HepG2 (cell line): ENCODE measurements around the gene NATD1. TPM values are rescaled to one million over a fixed set of nuclear protein-coding genes. Genes with fewer than 3 reads are reported as not detected.

Experiments
- CAMTA2 ChIP-seq: sonication (generic); formaldehyde crosslinking; IDR thresholded peaks from 2 replicates; pipeline ENCODE4 v1.4.0; 2020; ENCODE audit warnings: mild to moderate bottlenecking, missing genetic modification reagents, borderline replicate concordance
- CREB3 ChIP-seq: sonication (generic); formaldehyde crosslinking; IDR thresholded peaks from 2 replicates; pipeline ENCODE4 v1.5.0; 2020; ENCODE audit warnings: missing genetic modification reagents
- E2F1 ChIP-seq: sonication (generic); formaldehyde crosslinking; IDR thresholded peaks from 2 replicates; pipeline ENCODE4 v1.5.0; 2020; ENCODE audit warnings: missing genetic modification reagents
- ELF3 ChIP-seq: IDR thresholded peaks from 2 replicates; pipeline ENCODE4 v1.6.1; 2016; ENCODE audit warnings: missing genetic modification reagents, missing compliant biosample characterization
- GABPB1 ChIP-seq: IDR thresholded peaks from 2 replicates; pipeline ENCODE4 v1.6.1; 2016; ENCODE audit warnings: mild to moderate bottlenecking, missing genetic modification reagents, moderate library complexity, missing compliant biosample characterization
- GATAD2A ChIP-seq: IDR thresholded peaks from 2 replicates; pipeline ENCODE4 v1.6.1; 2016
- GFI1 ChIP-seq: sonication (generic); formaldehyde crosslinking; IDR thresholded peaks from 2 replicates; pipeline ENCODE4 v1.5.0; 2020; ENCODE audit warnings: missing genetic modification reagents, mild to moderate bottlenecking, borderline replicate concordance
- HNRNPL ChIP-seq: fragments of 200-400 bp; formaldehyde crosslinking; IDR thresholded peaks from 2 replicates; pipeline ENCODE4 v1.6.1; 2017; ENCODE audit warnings: mild to moderate bottlenecking, low read depth, low read length
- MEF2D ChIP-seq: sonication (generic); formaldehyde crosslinking; IDR thresholded peaks from 2 replicates; pipeline ENCODE4 v1.5.1; 2020; ENCODE audit warnings: mild to moderate bottlenecking, missing genetic modification reagents
- MTA3 ChIP-seq: sonication (generic); formaldehyde crosslinking; IDR thresholded peaks from 2 replicates; pipeline ENCODE4 v1.4.0; 2020; ENCODE audit warnings: missing genetic modification reagents
- NR0B2 ChIP-seq: sonication (generic); formaldehyde crosslinking; IDR thresholded peaks from 2 replicates; pipeline ENCODE4 v1.4.0; 2020; ENCODE audit warnings: mild to moderate bottlenecking, missing genetic modification reagents
- NR2F2 ChIP-seq: IDR thresholded peaks from 2 replicates; pipeline ENCODE4 v1.6.1; 2012; ENCODE audit warnings: low read depth, inconsistent platforms, borderline replicate concordance
- RFX3 ChIP-seq: IDR thresholded peaks from 2 replicates; pipeline ENCODE4 v1.6.1; 2016; ENCODE audit warnings: missing biosample characterization, missing genetic modification reagents
- SPEN ChIP-seq: sonication (generic); formaldehyde crosslinking; IDR thresholded peaks from 2 replicates; pipeline ENCODE4 v1.5.1; 2020; ENCODE audit warnings: low read depth, mild to moderate bottlenecking, missing genetic modification reagents
- SRSF1 ChIP-seq: fragments of 200-400 bp; formaldehyde crosslinking; optimal IDR thresholded peaks from 2 replicates; pipeline ENCODE3; 2017; ENCODE audit warnings: mild to moderate bottlenecking, low read depth, low read length, moderate library complexity
- ZBTB3 ChIP-seq: sonication (generic); formaldehyde crosslinking; IDR thresholded peaks from 2 replicates; pipeline ENCODE4 v1.4.0; 2020; ENCODE audit warnings: low read depth, mild to moderate bottlenecking, moderate library complexity, missing genetic modification reagents, borderline replicate concordance
- ZKSCAN8 ChIP-seq: IDR thresholded peaks from 2 replicates; pipeline ENCODE4 v1.6.1; 2016; ENCODE audit warnings: borderline replicate concordance, missing genetic modification reagents, missing compliant biosample characterization
- ZNF234 ChIP-seq: sonication (generic); formaldehyde crosslinking; conservative IDR thresholded peaks from 2 replicates; pipeline ENCODE4 v1.5.1; 2020; ENCODE audit warnings: mild to moderate bottlenecking, missing genetic modification reagents
- ZNF382 ChIP-seq: sonication (generic); formaldehyde crosslinking; IDR thresholded peaks from 2 replicates; pipeline ENCODE4 v1.5.0; 2020; ENCODE audit warnings: missing genetic modification reagents, mild to moderate bottlenecking, borderline replicate concordance
- ZNF616 ChIP-seq: sonication (generic); formaldehyde crosslinking; IDR thresholded peaks from 2 replicates; pipeline ENCODE4 v1.5.0; 2020; ENCODE audit warnings: low read depth, mild to moderate bottlenecking, missing genetic modification reagents
- ZNF672 ChIP-seq: sonication (generic); formaldehyde crosslinking; IDR thresholded peaks from 2 replicates; pipeline ENCODE4 v1.8.1; 2022; ENCODE audit warnings: missing genetic modification reagents
- polyA plus RNA-seq, 8 experiments: library from polyadenylated mRNA; depleted of rRNA in 3 of 8; stranded (reverse) in 7 of 8; unstranded in 1 of 8; fragments of >200 nt; fragmentation: Illumina TruSeq in 4 of 8; extraction: Trizol in 4 of 8; gene quantifications; 2 replicates each; pipeline versions ENCODE4 v1.2.1 to v1.2.3, GENCODE V29; 2011 to 2016; ENCODE audit warnings: low read depth in 4 of 8, missing spikeins in 1 of 8, mixed read lengths in 1 of 8; ENCODE audit not compliant: insufficient read depth in 1 of 8
- total RNA-seq, 5 experiments: library from RNA; depleted of rRNA; stranded (reverse); fragments of >200 nt; fragmentation: Illumina TruSeq; extraction: Trizol; gene quantifications; 2 replicates each; pipeline ENCODE4 v1.2.3, GENCODE V29; 2016; ENCODE audit warnings: low read depth in 1 of 5
- TF ChIP-seq, protein P1 (sequence below): IDR thresholded peaks from 2 replicates; pipeline ENCODE4 v1.6.1; 2016; ENCODE audit warnings: missing compliant biosample characterization, missing genetic modification reagents, borderline replicate concordance
- TF ChIP-seq, protein P2 (sequence below): sonication (generic); formaldehyde crosslinking; IDR thresholded peaks from 2 replicates; pipeline ENCODE4 v1.4.0; 2020; ENCODE audit warnings: missing genetic modification reagents

NATD1 gene
- total and polyA plus RNA-seq, 2 of the 13 experiments (the other 11 are each of a cell fraction or from before 2014, with no cell fraction given), result 0.31 to 2.3 TPM

DNA sequence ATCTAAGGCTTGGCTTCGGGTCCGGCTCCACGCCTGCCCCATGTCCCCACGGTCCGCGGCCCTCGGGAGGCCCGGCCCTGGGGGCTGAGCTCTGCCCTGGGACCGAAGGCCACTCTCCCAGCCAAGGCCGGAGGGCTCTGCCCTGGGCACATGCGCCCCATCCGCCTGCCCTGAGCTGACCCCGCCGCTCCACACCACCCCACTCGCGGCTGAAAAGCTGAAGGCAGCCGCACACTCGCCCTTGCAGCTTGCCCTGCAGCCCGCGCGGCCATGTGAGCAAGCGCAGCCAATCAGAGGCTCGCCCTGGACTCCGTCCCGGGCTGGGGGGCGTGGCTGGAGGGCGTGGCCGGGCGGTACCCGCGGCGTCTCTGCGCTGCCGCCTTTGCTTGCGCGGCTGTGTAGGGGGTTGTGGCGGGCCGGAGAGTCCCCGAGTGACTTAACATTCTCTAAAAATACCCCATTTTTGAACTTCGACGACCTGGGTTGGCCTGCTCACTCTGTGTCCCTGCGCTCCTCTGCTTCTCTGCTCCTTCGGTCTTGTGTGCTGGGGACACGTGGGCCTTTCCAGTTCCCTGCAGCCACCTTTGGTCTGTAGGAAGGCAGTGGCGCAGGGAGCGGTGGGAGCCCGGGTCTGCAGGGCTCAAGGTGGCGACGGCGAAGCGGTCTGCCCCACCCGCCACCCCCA lies 22.5 kb upstream of the NATD1 start (continued):
- TF ChIP-seq ZNF616 (CRISPR knock-in tag) (peak; percentile 38; the same call in 1 of the 2 replicates), E2F1 (CRISPR knock-in tag) (0 out of 2 replicates have a peak, but pooled peaks have one; percentile 52), ZNF672 (CRISPR knock-in tag) (no peak), GATAD2A (no peak; the same call in 1 of the 2 replicates), MEF2D (CRISPR knock-in tag) (no peak; the same call in 1 of the 2 replicates), ZNF234 (CRISPR knock-in tag) (no peak; the same call in 1 of the 2 replicates), CREB3 (CRISPR knock-in tag) (peak; percentile 81; the same call in 1 of the 2 replicates), ELF3 (CRISPR knock-in tag) (0 out of 2 replicates have a peak, but pooled peaks have one; percentile 25), MTA3 (CRISPR knock-in tag) (no peak), NR2F2 (no peak), RFX3 (CRISPR knock-in tag) (no peak), CAMTA2 (CRISPR knock-in tag) (peak; percentile 61; the same call in 1 of the 2 replicates), GABPB1 (CRISPR knock-in tag) (peak; percentile 65; the same call in 1 of the 2 replicates), GFI1 (CRISPR knock-in tag) (0 out of 2 replicates have a peak, but pooled peaks have one; percentile 22), ZBTB3 (no peak), SRSF1 (no peak), HNRNPL (0 out of 2 replicates have a peak, but pooled peaks have one; percentile 16), ZKSCAN8 (CRISPR knock-in tag) (no peak), NR0B2 (peak; percentile 70; the same call in 1 of the 2 replicates), SPEN (CRISPR knock-in tag) (peak; percentile 68), ZNF382 (CRISPR knock-in tag) (no peak)
- TF ChIP-seq, protein P1, sequence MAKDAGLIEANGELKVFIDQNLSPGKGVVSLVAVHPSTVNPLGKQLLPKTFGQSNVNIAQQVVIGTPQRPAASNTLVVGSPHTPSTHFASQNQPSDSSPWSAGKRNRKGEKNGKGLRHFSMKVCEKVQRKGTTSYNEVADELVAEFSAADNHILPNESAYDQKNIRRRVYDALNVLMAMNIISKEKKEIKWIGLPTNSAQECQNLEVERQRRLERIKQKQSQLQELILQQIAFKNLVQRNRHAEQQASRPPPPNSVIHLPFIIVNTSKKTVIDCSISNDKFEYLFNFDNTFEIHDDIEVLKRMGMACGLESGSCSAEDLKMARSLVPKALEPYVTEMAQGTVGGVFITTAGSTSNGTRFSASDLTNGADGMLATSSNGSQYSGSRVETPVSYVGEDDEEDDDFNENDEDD (CRISPR knock-in tag), result peak; percentile 72; the same call in 1 of the 2 replicates
- TF ChIP-seq, protein P2, sequence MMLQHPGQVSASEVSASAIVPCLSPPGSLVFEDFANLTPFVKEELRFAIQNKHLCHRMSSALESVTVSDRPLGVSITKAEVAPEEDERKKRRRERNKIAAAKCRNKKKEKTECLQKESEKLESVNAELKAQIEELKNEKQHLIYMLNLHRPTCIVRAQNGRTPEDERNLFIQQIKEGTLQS (CRISPR knock-in tag), result no peak
